ENCODE measurements around the gene CIB4. TPM values are rescaled to one million over a fixed set of nuclear protein-coding genes. Genes with fewer than 3 reads are reported as not detected.
A peak's percentile ranks its signal among the peaks of the same experiment; 100 is the strongest.

Gene CIB4
- total RNA-seq, 2 donors from 2014 or later: not detected

GRCh38 chr2:26609205-26609631 is 31.9 kb downstream of the CIB4 start:
- intact Hi-C loops (cut with DNase I): loop anchor here (5.0 kb wide), 1 partner anchor 133 kb away; no protein-coding TSS in a partner anchor
- 81 to 90% methylated on average over 7 of the region's 7 CpGs for WGBS, 2 donors
- no peaks in the 10 kb centered on the region for H3K9me3 ChIP-seq
- H3K27me3 ChIP-seq: no peaks in the 10 kb centered on the region
- DNase-seq (no peak), ATAC-seq (no peak)
- H3K36me3 ChIP-seq (replicated peaks in 1 of 2; ENCODE audit: insufficient read depth in 1 of 2, low read depth in 2 of 2): no peaks in the 10 kb centered on the region
- peaks cover 36% of the 10 kb centered on the region for H3K4me1 ChIP-seq
- TF ChIP-seq CTCF (IDR thresholded peaks at IDR 0.05) (no peak), POLR2A (IDR thresholded peaks at IDR 0.05) (no peak)
- no peak overlapping the region for H3K4me3 ChIP-seq
- peak overlapping the region in 2 of 4 donors; percentile 49 to 55 for H3K27ac ChIP-seq

GRCh38 chr2:26608557-26608956 is 32.6 kb downstream of the CIB4 start:
- 78 to 91% methylated on average over 5 to 8 of the region's 8 CpGs for WGBS, 2 donors
- Histone ChIP-seq H3K27ac (no peak overlapping the region), H3K36me3 (replicated peaks in 1 of 2; ENCODE audit: insufficient read depth in 1 of 2, low read depth in 2 of 2) (no peaks in the 10 kb centered on the region), H3K9me3 (no peaks in the 10 kb centered on the region), H3K27me3 (no peaks in the 10 kb centered on the region), H3K4me3 (no peak overlapping the region), H3K4me1 (peaks cover 31% of the 10 kb centered on the region)
- ATAC-seq (no peak), DNase-seq (no peak)
- no peak for TF ChIP-seq CTCF (IDR thresholded peaks at IDR 0.05)
- no peak for TF ChIP-seq POLR2A (IDR thresholded peaks at IDR 0.05)
- intact Hi-C loops (cut with DNase I): loop anchor here (5.0 kb wide), 1 partner anchor 134 kb away; no protein-coding TSS in a partner anchor

GRCh38 chr2:26607698-26608097 is 33.5 kb downstream of the CIB4 start:
- ATAC-seq: no peak
- WGBS, 2 donors: 61 to 85% methylated on average over 8 of the region's 8 CpGs

GRCh38 chr2:26606847-26607190 is 34.3 kb downstream of the CIB4 start:
- DNase-seq (peak; percentile 27 to 69 (median 58)), ATAC-seq (peak; percentile 63)
- 70 to 78% methylated on average over 5 of the region's 5 CpGs for WGBS, 2 donors
- Histone ChIP-seq H3K36me3 (replicated peaks in 1 of 2; ENCODE audit: insufficient read depth in 1 of 2, low read depth in 2 of 2) (no peaks in the 10 kb centered on the region), H3K4me3 (no peak overlapping the region), H3K27me3 (no peaks in the 10 kb centered on the region), H3K27ac (no peak overlapping the region), H3K4me1 (peaks cover 31% of the 10 kb centered on the region), H3K9me3 (no peaks in the 10 kb centered on the region)
- intact Hi-C loops (cut with DNase I): loop anchor here (5.0 kb wide), 1 partner anchor 135 kb away; no protein-coding TSS in a partner anchor
- TF ChIP-seq POLR2A (IDR thresholded peaks at IDR 0.05) (no peak), CTCF (IDR thresholded peaks at IDR 0.05) (no peak)

More at GRCh38 chr2:26607698-26608097, 33.5 kb downstream of the CIB4 start:
- Histone ChIP-seq H3K27me3 (no peaks in the 10 kb centered on the region), H3K4me1 (peaks cover 31% of the 10 kb centered on the region), H3K9me3 (no peaks in the 10 kb centered on the region), H3K27ac (no peak overlapping the region), H3K4me3 (no peak overlapping the region), H3K36me3 (replicated peaks in 1 of 2; ENCODE audit: insufficient read depth in 1 of 2, low read depth in 2 of 2) (no peaks in the 10 kb centered on the region)
- intact Hi-C loops (cut with DNase I): loop anchor here (5.0 kb wide), 1 partner anchor 135 kb away; no protein-coding TSS in a partner anchor
- DNase-seq: no peak
- TF ChIP-seq POLR2A (IDR thresholded peaks at IDR 0.05): no peak

- H3K4me1 ChIP-seq: peaks cover 31% of the 10 kb centered on the region
- WGBS, 2 donors: 72 to 76% methylated on average over 17 to 18 of the region's 18 CpGs
- H3K4me3 ChIP-seq: no peak overlapping the region
- TF ChIP-seq POLR2A (IDR thresholded peaks at IDR 0.05) (no peak), CTCF (IDR thresholded peaks at IDR 0.05) (no peak)
- ATAC-seq (no peak), DNase-seq (no peak)
- H3K27me3 ChIP-seq: no peaks in the 10 kb centered on the region
- intact Hi-C loops (cut with DNase I): loop anchor here (5.0 kb wide), 1 partner anchor 136 kb away; no protein-coding TSS in a partner anchor
- H3K36me3 ChIP-seq (replicated peaks in 1 of 2; ENCODE audit: insufficient read depth in 1 of 2, low read depth in 2 of 2): no peaks in the 10 kb centered on the region
- no peaks in the 10 kb centered on the region for H3K9me3 ChIP-seq
- H3K27ac ChIP-seq: no peak overlapping the region
These were observed 34.9 kb downstream of the CIB4 start for GRCh38 chr2:26605999-26606846.
